SHP77 treated with DMSO at 0.1 percent for 48 hours (cell line): ENCODE results near the gene SMIM41.

Experiments
- DNase-seq: peaks from one replicate; lab custom pipeline; 2025; lab: John Stamatoyannopoulos, UW

Gene SMIM41

GRCh38 chr12:52079576-52080402 lies at the start of gene SMIM41:
Gene SMIM41, plus strand, starts transcription at chr12:52079704. Its CDS starts 76 bp downstream, at chr12:52079780.
- no peak for DNase-seq

GRCh38 chr12:52032446-52032803 lies 47.1 kb upstream of the SMIM41 start:
- DNase-seq: no peak

- peak; percentile 84 for DNase-seq
Measured at GRCh38 chr12:52032804-52033445, 46.6 kb upstream of the SMIM41 start.

GRCh38 chr12:52033446-52034140 lies 45.9 kb upstream of the SMIM41 start:
- DNase-seq: no peak

- DNase-seq: no peak
Measured at GRCh38 chr12:52035190-52035589, 44.3 kb upstream of the SMIM41 start.

GRCh38 chr12:52035926-52036325 lies 43.6 kb upstream of the SMIM41 start:
- DNase-seq: no peak

GRCh38 chr12:52036587-52037171 lies 42.8 kb upstream of the SMIM41 start:
- no peak for DNase-seq

GRCh38 chr12:52037248-52037861 lies 42.1 kb upstream of the SMIM41 start:
- no peak for DNase-seq

- no peak for DNase-seq
Measured at GRCh38 chr12:52038447-52038846, 41.1 kb upstream of the SMIM41 start.

- DNase-seq: no peak
Measured at GRCh38 chr12:52041035-52041434, 38.5 kb upstream of the SMIM41 start.

GRCh38 chr12:52041695-52042123 lies 37.8 kb upstream of the SMIM41 start:
- no peak for DNase-seq

GRCh38 chr12:52042706-52043385 lies 36.7 kb upstream of the SMIM41 start:
- DNase-seq: peak; percentile 71

- peak; percentile 20 for DNase-seq
Measured at GRCh38 chr12:52043386-52044212, 35.9 kb upstream of the SMIM41 start.

GRCh38 chr12:52044292-52044983 lies 35.1 kb upstream of the SMIM41 start:
- DNase-seq: no peak

GRCh38 chr12:52045794-52046199 lies 33.7 kb upstream of the SMIM41 start:
- DNase-seq: no peak

- no peak for DNase-seq
Measured at GRCh38 chr12:52046859-52047258, 32.6 kb upstream of the SMIM41 start.

GRCh38 chr12:52049286-52049685 lies 30.2 kb upstream of the SMIM41 start:
- no peak for DNase-seq

- DNase-seq: no peak
Measured at GRCh38 chr12:52049688-52050087, 29.8 kb upstream of the SMIM41 start.

GRCh38 chr12:52050116-52050757 lies 29.3 kb upstream of the SMIM41 start:
- DNase-seq: no peak
